ENCODE measurements around the gene PRSS36.

Gene PRSS36

DNA sequence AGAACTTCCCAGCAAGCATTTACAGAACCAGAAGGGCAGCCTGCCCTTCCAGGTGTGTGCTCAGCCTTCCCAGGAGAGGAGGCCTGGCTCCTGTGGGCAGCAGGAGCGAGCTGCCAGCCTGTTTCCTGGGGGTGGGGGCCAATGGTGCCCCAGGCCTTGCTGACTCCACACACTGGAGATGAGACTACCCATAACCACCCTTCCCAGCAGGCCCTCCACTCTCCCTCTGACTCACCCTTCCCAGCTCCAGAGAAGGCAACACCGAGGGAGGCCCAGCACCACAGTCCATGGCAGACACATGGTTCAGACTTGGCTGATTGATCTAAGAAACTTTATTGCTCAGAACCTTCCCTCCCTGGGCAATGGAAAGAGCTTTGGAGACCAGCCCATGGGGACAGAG is 59.3 kb downstream of the PRSS36 start:
- no peaks in the 10 kb centered on the region for H3K36me3 ChIP-seq (ENCODE audit: insufficient read depth)
- peaks cover 12% of the 10 kb centered on the region for H3K4me1 ChIP-seq (ENCODE audit: low read depth, poor library complexity, severe bottlenecking)
- no peak overlapping the region for H3K27ac ChIP-seq
- H3K4me3 ChIP-seq (IDR thresholded peaks at IDR 0.05; ENCODE audit: insufficient read depth, low read depth, low read length) = no peak overlapping the region
- no peaks in the 10 kb centered on the region for H3K27me3 ChIP-seq (ENCODE audit: insufficient read depth, low read depth)
- no peak overlapping the region for H3K4me2 ChIP-seq
- no peaks in the 10 kb centered on the region for H4K20me1 ChIP-seq (ENCODE audit: insufficient read depth)
- TF ChIP-seq CTCF (conservative IDR thresholded peaks at IDR 0.05; ENCODE audit: low read depth, low read length) = no peak
- H3K79me2 ChIP-seq (ENCODE audit: insufficient read depth, low read depth) = peaks cover 21% of the 10 kb centered on the region; the same call in 1 of the 2 replicates
- H3K9ac ChIP-seq = no peak overlapping the region
- H2AFZ ChIP-seq (ENCODE audit: low read depth) = no peak overlapping the region

DNA sequence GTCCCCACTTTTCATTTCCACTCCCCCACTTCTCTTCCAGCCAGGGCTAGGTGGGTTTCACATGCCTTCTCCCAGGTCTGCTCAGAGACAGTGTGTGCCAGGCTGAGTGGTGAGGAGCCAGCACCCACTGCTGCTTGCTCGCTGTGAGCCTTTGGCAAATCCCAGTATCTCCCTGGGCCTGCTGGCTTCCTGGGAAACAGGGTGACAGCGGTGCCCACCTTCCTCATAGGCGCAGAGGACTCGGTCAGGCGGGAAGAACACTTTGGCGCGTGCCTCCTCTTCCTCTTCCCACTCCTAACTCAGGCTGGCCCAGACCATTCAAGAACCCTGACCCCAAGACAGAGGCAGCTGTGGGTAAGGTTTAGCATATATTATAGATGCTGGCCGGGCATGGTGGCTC is 60.7 kb downstream of the PRSS36 start:
- H4K20me1 ChIP-seq (ENCODE audit: insufficient read depth) = no peaks in the 10 kb centered on the region
- no peak overlapping the region for H3K4me3 ChIP-seq (IDR thresholded peaks at IDR 0.05; ENCODE audit: insufficient read depth, low read depth, low read length)
- H2AFZ ChIP-seq (ENCODE audit: low read depth) = no peak overlapping the region
- no peak overlapping the region for H3K4me2 ChIP-seq
- no peaks in the 10 kb centered on the region for H3K36me3 ChIP-seq (ENCODE audit: insufficient read depth)
- H3K9ac ChIP-seq = no peak overlapping the region
- TF ChIP-seq CTCF (conservative IDR thresholded peaks at IDR 0.05; ENCODE audit: low read depth, low read length) = no peak
- H3K27me3 ChIP-seq (ENCODE audit: insufficient read depth, low read depth) = no peaks in the 10 kb centered on the region
- H3K27ac ChIP-seq = no peak overlapping the region
- peaks cover 19% of the 10 kb centered on the region; the same call in 1 of the 2 replicates for H3K79me2 ChIP-seq (ENCODE audit: insufficient read depth, low read depth)
- peaks cover 6% of the 10 kb centered on the region for H3K4me1 ChIP-seq (ENCODE audit: low read depth, poor library complexity, severe bottlenecking)
